ENCODE measurements around the gene CA5A. TPM values are rescaled to one million over a fixed set of nuclear protein-coding genes. Genes with fewer than 3 reads are reported as not detected.
"Not testable (repeated sequence)": the region's sequence is repeated elsewhere in the genome, so short reads cannot be mapped to it uniquely, and the experiment has no call there.

The CA5A gene
- total and polyA plus RNA-seq, 2 of the 13 experiments (the other 11 are each of a cell fraction or from before 2014, with no cell fraction given) = 66.8 to 106 TPM

- in situ Hi-C loops (cut with HindIII; ENCODE audit: extremely low pct_ligation_motif_present, low pct_unique_long_range_greater_than_20kb) (loop anchor here (25.0 kb wide), 1 partner anchor 483 kb away; the partner anchor contains the start of genes FBXO31 and MAP1LC3B), intact Hi-C loops (cut with micrococcal nuclease; ENCODE audit: unreplicated experiment) (loop anchor here (1.0 to 2.0 kb wide), 2 partner anchors 45 to 55 kb away; no protein-coding TSS in a partner anchor)
- not testable (repeated sequence) for H3K36me3 ChIP-seq (replicated peaks in 1 of 2; ENCODE audit: control insufficient read depth in 1 of 2, insufficient read depth in 2 of 2, low read length in 2 of 2); FAIRE-seq; ATAC-seq; H3K27me3 ChIP-seq (ENCODE audit: control insufficient read depth in 1 of 2, insufficient read depth in 2 of 2, low read length in 2 of 2); H3K9me3 ChIP-seq (ENCODE audit: low read length); DNase-seq (ENCODE audit: low spot score); H2AFZ ChIP-seq (ENCODE audit: low read length); BruUV-seq (replicated peaks)
- Histone ChIP-seq H3K9ac (ENCODE audit: insufficient read depth, low read depth, low read length) (peak overlapping the region; percentile 77), H3K4me3 (replicated peaks in 1 of 3; ENCODE audit: insufficient read depth in 1 of 3, low read depth in 2 of 3, low read length in 3 of 3) (peak overlapping the region in 1 of 3 experiments; percentile 44; a peak in 2 of 6 replicates), H3K4me1 (ENCODE audit: insufficient read depth, low read length) (peaks cover 52% of the 10 kb centered on the region), H3K79me2 (ENCODE audit: insufficient read depth, low read length) (peaks cover 41% of the 10 kb centered on the region), H3K27ac (ENCODE audit: extremely low read length, insufficient read depth, low read length) (peak overlapping the region; percentile 98), H4K20me1 (ENCODE audit: insufficient read depth, low read length) (peaks cover 26% of the 10 kb centered on the region), H3K4me2 (ENCODE audit: low read depth, low read length) (peak overlapping the region; percentile 97)
- CTCF ChIA-PET (ENCODE audit: low intra/inter-chr PET ratio, low total read pairs) = interaction anchor here (0.8 to 5.7 kb wide), 3 partner anchors 21 to 101 kb away, joined by 3 to 154 read pairs (median 47); no protein-coding TSS in a partner anchor
- POLR2A ChIA-PET = interaction anchor here (0.9 to 13.8 kb wide), 23 partner anchors 8 to 618 kb away, joined by 3 to 399 read pairs (median 11); partner anchors contain the start of genes BANP, FBXO31 and KLHDC4
- 66% methylated on average over 17 of the region's 18 CpGs for WGBS (ENCODE audit: low lambda C conversion rate)
- TF ChIP-seq, protein P1, sequence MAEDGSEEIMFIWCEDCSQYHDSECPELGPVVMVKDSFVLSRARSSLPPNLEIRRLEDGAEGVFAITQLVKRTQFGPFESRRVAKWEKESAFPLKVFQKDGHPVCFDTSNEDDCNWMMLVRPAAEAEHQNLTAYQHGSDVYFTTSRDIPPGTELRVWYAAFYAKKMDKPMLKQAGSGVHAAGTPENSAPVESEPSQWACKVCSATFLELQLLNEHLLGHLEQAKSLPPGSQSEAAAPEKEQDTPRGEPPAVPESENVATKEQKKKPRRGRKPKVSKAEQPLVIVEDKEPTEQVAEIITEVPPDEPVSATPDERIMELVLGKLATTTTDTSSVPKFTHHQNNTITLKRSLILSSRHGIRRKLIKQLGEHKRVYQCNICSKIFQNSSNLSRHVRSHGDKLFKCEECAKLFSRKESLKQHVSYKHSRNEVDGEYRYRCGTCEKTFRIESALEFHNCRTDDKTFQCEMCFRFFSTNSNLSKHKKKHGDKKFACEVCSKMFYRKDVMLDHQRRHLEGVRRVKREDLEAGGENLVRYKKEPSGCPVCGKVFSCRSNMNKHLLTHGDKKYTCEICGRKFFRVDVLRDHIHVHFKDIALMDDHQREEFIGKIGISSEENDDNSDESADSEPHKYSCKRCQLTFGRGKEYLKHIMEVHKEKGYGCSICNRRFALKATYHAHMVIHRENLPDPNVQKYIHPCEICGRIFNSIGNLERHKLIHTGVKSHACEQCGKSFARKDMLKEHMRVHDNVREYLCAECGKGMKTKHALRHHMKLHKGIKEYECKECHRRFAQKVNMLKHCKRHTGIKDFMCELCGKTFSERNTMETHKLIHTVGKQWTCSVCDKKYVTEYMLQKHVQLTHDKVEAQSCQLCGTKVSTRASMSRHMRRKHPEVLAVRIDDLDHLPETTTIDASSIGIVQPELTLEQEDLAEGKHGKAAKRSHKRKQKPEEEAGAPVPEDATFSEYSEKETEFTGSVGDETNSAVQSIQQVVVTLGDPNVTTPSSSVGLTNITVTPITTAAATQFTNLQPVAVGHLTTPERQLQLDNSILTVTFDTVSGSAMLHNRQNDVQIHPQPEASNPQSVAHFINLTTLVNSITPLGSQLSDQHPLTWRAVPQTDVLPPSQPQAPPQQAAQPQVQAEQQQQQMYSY (CRISPR knock-in tag; IDR thresholded peaks at IDR 0.05) = peak; percentile 4; the same call in 1 of the 2 replicates
- TF ChIP-seq RXRA (CRISPR knock-in tag; IDR thresholded peaks at IDR 0.05) (0 out of 2 replicates have a peak, but pooled peaks have one; percentile 4), HOXD1 (CRISPR knock-in tag; IDR thresholded peaks at IDR 0.05) (0 out of 2 replicates have a peak, but pooled peaks have one; percentile 11), ZFP82 (CRISPR knock-in tag; IDR thresholded peaks at IDR 0.05; ENCODE audit: borderline replicate concordance) (0 out of 2 replicates have a peak, but pooled peaks have one; percentile 8), ZNF703 (CRISPR knock-in tag; IDR thresholded peaks at IDR 0.05; ENCODE audit: borderline replicate concordance) (peak; percentile 5; the same call in 1 of the 2 replicates), ARID2 (CRISPR knock-in tag; IDR thresholded peaks at IDR 0.05; ENCODE audit: borderline replicate concordance) (0 out of 2 replicates have a peak, but pooled peaks have one; percentile 46), ZSCAN30 (CRISPR knock-in tag; IDR thresholded peaks at IDR 0.05) (0 out of 2 replicates have a peak, but pooled peaks have one; percentile 38), ZNF772 (CRISPR knock-in tag; IDR thresholded peaks at IDR 0.05) (peak; percentile 20; the same call in 1 of the 2 replicates), ETV5 (CRISPR knock-in tag; IDR thresholded peaks at IDR 0.05; ENCODE audit: borderline replicate concordance) (0 out of 2 replicates have a peak, but pooled peaks have one; percentile 2), KMT2B (CRISPR knock-in tag; IDR thresholded peaks at IDR 0.05) (0 out of 2 replicates have a peak, but pooled peaks have one; percentile 0), ZNF224 (CRISPR knock-in tag; IDR thresholded peaks at IDR 0.05) (peak; percentile 7; the same call in 1 of the 2 replicates)
- TF ChIP-seq, protein P2, sequence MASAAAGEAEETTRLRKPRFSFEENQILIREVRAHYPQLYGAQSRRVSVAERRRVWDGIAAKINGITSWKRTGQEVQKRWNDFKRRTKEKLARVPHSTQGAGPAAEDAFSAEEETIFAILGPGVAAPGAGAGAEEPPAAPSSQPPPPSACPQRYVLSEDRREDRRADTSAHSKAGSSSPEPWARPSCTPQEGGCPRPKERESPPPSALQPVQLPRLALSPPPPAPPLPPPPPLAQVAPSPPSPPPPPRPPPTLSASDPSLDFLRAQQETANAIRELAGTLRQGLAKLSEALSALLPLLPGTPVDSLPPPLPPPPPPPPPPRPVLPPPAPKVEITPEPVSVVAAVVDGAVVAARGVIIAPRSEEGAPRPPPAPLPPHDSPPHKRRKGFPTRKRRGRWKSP (CRISPR knock-in tag; IDR thresholded peaks at IDR 0.05) = peak; percentile 19; the same call in 1 of the 2 replicates
- TF ChIP-seq, protein P3, sequence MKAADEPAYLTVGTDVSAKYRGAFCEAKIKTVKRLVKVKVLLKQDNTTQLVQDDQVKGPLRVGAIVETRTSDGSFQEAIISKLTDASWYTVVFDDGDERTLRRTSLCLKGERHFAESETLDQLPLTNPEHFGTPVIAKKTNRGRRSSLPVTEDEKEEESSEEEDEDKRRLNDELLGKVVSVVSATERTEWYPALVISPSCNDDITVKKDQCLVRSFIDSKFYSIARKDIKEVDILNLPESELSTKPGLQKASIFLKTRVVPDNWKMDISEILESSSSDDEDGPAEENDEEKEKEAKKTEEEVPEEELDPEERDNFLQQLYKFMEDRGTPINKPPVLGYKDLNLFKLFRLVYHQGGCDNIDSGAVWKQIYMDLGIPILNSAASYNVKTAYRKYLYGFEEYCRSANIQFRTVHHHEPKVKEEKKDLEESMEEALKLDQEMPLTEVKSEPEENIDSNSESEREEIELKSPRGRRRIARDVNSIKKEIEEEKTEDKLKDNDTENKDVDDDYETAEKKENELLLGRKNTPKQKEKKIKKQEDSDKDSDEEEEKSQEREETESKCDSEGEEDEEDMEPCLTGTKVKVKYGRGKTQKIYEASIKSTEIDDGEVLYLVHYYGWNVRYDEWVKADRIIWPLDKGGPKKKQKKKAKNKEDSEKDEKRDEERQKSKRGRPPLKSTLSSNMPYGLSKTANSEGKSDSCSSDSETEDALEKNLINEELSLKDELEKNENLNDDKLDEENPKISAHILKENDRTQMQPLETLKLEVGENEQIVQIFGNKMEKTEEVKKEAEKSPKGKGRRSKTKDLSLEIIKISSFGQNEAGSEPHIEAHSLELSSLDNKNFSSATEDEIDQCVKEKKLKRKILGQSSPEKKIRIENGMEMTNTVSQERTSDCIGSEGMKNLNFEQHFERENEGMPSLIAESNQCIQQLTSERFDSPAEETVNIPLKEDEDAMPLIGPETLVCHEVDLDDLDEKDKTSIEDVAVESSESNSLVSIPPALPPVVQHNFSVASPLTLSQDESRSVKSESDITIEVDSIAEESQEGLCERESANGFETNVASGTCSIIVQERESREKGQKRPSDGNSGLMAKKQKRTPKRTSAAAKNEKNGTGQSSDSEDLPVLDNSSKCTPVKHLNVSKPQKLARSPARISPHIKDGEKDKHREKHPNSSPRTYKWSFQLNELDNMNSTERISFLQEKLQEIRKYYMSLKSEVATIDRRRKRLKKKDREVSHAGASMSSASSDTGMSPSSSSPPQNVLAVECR (CRISPR knock-in tag; IDR thresholded peaks at IDR 0.05; ENCODE audit: borderline replicate concordance) = 0 out of 2 replicates have a peak, but pooled peaks have one; percentile 3
Measured at GRCh38 chr16:87869879-87870417, 66.4 kb downstream of the CA5A start.
